ENCODE measurements around the gene CLIC5.

GRCh38 chr6:46046558-46047174 lies 31.0 kb upstream of the CLIC5 start:
- no peak for TF ChIP-seq POLR2AphosphoS5 (IDR thresholded peaks at IDR 0.05)
- no peak for TF ChIP-seq CTCF (IDR thresholded peaks at IDR 0.05)
